Measurements from ENCODE around the gene CCDC85A.

Gene CCDC85A

DNA sequence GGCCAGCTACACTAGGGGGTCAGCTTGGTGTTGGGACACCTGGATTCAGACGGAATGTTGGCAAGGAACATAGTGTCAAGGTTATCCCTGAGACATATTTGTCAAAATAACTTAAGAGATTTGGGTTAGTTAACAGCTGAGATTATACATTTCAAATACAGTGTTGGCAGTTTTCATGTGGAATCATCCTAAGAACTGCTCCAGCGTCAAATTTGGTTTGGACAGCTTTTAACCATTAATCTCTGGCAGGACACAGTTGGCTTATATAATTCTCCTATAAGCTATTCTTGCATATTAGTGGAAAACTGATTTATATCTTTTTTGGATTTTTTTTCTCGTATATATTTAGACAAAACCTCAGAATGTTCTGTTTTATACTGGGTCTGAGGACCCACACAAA, 132.2 kb downstream of the CCDC85A start:
- Histone ChIP-seq H3K9ac (ENCODE audit: insufficient read length, low read depth) (no peak overlapping the region), H3K27me3 (ENCODE audit: insufficient read depth, insufficient read length) (no peaks in the 10 kb centered on the region), H3K4me1 (ENCODE audit: insufficient read depth, insufficient read length) (no peaks in the 10 kb centered on the region), H3K36me3 (ENCODE audit: insufficient read depth, insufficient read length, low read length) (no peaks in the 10 kb centered on the region), H3K4me3 (ENCODE audit: insufficient read length, low read depth) (no peak overlapping the region), H3K9me3 (ENCODE audit: insufficient read depth, low read length) (no peaks in the 10 kb centered on the region)
- DNase-seq (ENCODE audit: low read depth, low spot score) = no peak
- TF ChIP-seq ZNF274 (IDR thresholded peaks at IDR 0.05; ENCODE audit: low read depth, low read length) (no peak), SUZ12 (IDR thresholded peaks at IDR 0.05; ENCODE audit: extremely low read depth, insufficient read depth, insufficient read length) (no peak), YY1 (IDR thresholded peaks at IDR 0.05; ENCODE audit: insufficient read depth, insufficient read length) (no peak)

- Histone ChIP-seq H3K36me3 (ENCODE audit: insufficient read depth, insufficient read length, low read length) (no peaks in the 10 kb centered on the region), H3K27me3 (ENCODE audit: insufficient read depth, insufficient read length) (no peaks in the 10 kb centered on the region), H3K9ac (ENCODE audit: insufficient read length, low read depth) (no peak overlapping the region), H3K4me1 (ENCODE audit: insufficient read depth, insufficient read length) (no peaks in the 10 kb centered on the region), H3K4me3 (ENCODE audit: insufficient read length, low read depth) (no peak overlapping the region), H3K9me3 (ENCODE audit: insufficient read depth, low read length) (no peaks in the 10 kb centered on the region)
- TF ChIP-seq YY1 (IDR thresholded peaks at IDR 0.05; ENCODE audit: insufficient read depth, insufficient read length) (no peak), ZNF274 (IDR thresholded peaks at IDR 0.05; ENCODE audit: low read depth, low read length) (no peak), SUZ12 (IDR thresholded peaks at IDR 0.05; ENCODE audit: extremely low read depth, insufficient read depth, insufficient read length) (no peak)
- DNase-seq (ENCODE audit: low read depth, low spot score) = no peak
These were observed 134.4 kb downstream of the CCDC85A start for GRCh38 chr2:56318147-56318546.

DNA sequence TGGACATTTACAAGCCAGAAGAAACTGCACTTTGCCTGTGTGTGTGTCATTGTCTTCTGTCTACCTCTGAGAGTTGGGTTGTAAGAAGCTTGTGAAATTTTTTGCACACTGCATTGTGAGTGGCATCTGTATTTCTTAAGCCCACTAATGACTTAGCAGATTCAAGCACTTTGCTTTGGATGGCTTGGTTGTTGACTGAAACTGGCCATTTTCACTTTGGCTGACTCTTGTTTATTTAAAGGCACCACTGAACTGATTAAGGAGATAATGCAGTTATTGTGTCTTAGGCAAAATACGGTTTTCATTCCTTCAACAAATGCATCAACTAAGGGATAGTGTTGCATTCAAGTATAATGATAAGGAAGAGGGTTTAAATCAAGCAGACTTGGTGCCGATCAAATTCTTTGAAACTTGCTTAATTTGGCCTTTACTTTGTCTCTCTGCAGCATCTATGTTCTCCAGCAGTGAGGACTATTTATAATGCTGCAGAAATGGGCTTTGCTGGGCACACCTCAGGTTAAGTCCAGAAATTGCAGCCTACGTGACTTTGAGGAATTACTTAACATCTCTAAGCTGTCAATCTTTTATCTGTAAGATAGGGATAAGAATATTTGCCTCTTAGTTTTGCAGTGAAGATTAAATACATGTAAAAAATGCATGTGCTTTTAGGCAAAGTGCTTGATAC, 142.0 kb downstream of the CCDC85A start:
- DNase-seq (ENCODE audit: low read depth, low spot score) = no peak
- no peaks in the 10 kb centered on the region for H3K27me3 ChIP-seq (ENCODE audit: insufficient read depth, insufficient read length)
- H3K4me3 ChIP-seq (ENCODE audit: insufficient read length, low read depth) = no peak overlapping the region
- H3K9me3 ChIP-seq (ENCODE audit: insufficient read depth, low read length) = no peaks in the 10 kb centered on the region
- TF ChIP-seq YY1 (IDR thresholded peaks at IDR 0.05; ENCODE audit: insufficient read depth, insufficient read length) (no peak), ZNF274 (IDR thresholded peaks at IDR 0.05; ENCODE audit: low read depth, low read length) (no peak), SUZ12 (IDR thresholded peaks at IDR 0.05; ENCODE audit: extremely low read depth, insufficient read depth, insufficient read length) (no peak)
- H3K9ac ChIP-seq (ENCODE audit: insufficient read length, low read depth) = no peak overlapping the region
- no peaks in the 10 kb centered on the region for H3K36me3 ChIP-seq (ENCODE audit: insufficient read depth, insufficient read length, low read length)
- no peaks in the 10 kb centered on the region for H3K4me1 ChIP-seq (ENCODE audit: insufficient read depth, insufficient read length)

DNA sequence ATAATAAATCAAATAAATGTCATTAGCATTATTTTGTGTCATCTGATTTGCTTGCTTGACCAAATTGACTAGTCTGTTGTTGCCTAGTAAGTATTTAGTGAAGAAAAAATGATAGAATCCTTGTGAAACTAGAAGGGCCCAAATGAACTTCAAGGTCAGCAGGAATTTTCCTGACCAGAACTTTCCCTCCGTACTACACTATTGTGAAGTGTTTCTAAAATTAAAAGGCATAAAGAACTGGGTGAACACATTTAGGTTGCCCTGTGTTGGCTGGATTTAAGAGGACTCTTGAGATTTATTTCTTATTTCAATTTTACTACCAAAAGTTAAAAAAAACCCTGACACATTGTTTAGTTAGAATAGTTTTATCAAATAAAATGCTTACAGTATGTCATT, 142.6 kb downstream of the CCDC85A start:
- Histone ChIP-seq H3K27me3 (ENCODE audit: insufficient read depth, insufficient read length) (no peaks in the 10 kb centered on the region), H3K9ac (ENCODE audit: insufficient read length, low read depth) (no peak overlapping the region), H3K9me3 (ENCODE audit: insufficient read depth, low read length) (no peaks in the 10 kb centered on the region), H3K36me3 (ENCODE audit: insufficient read depth, insufficient read length, low read length) (no peaks in the 10 kb centered on the region), H3K4me3 (ENCODE audit: insufficient read length, low read depth) (no peak overlapping the region), H3K4me1 (ENCODE audit: insufficient read depth, insufficient read length) (no peaks in the 10 kb centered on the region)
- DNase-seq (ENCODE audit: low read depth, low spot score) = no peak
- TF ChIP-seq ZNF274 (IDR thresholded peaks at IDR 0.05; ENCODE audit: low read depth, low read length) (no peak), YY1 (IDR thresholded peaks at IDR 0.05; ENCODE audit: insufficient read depth, insufficient read length) (no peak), SUZ12 (IDR thresholded peaks at IDR 0.05; ENCODE audit: extremely low read depth, insufficient read depth, insufficient read length) (no peak)

GRCh38 chr2:56331810-56332209, 148.0 kb downstream of the CCDC85A start:
- H3K4me3 ChIP-seq (ENCODE audit: insufficient read length, low read depth) = no peak overlapping the region
- no peaks in the 10 kb centered on the region for H3K4me1 ChIP-seq (ENCODE audit: insufficient read depth, insufficient read length)
- no peaks in the 10 kb centered on the region for H3K27me3 ChIP-seq (ENCODE audit: insufficient read depth, insufficient read length)
- no peaks in the 10 kb centered on the region for H3K36me3 ChIP-seq (ENCODE audit: insufficient read depth, insufficient read length, low read length)
- TF ChIP-seq ZNF274 (IDR thresholded peaks at IDR 0.05; ENCODE audit: low read depth, low read length) (no peak), YY1 (IDR thresholded peaks at IDR 0.05; ENCODE audit: insufficient read depth, insufficient read length) (no peak), SUZ12 (IDR thresholded peaks at IDR 0.05; ENCODE audit: extremely low read depth, insufficient read depth, insufficient read length) (no peak)
- H3K9ac ChIP-seq (ENCODE audit: insufficient read length, low read depth) = no peak overlapping the region
- no peak for DNase-seq (ENCODE audit: low read depth, low spot score)
- H3K9me3 ChIP-seq (ENCODE audit: insufficient read depth, low read length) = no peaks in the 10 kb centered on the region

GRCh38 chr2:56333812-56334485, 150.2 kb downstream of the CCDC85A start:
- Histone ChIP-seq H3K36me3 (ENCODE audit: insufficient read depth, insufficient read length, low read length) (no peaks in the 10 kb centered on the region), H3K9ac (ENCODE audit: insufficient read length, low read depth) (no peak overlapping the region), H3K9me3 (ENCODE audit: insufficient read depth, low read length) (no peaks in the 10 kb centered on the region), H3K4me3 (ENCODE audit: insufficient read length, low read depth) (no peak overlapping the region), H3K4me1 (ENCODE audit: insufficient read depth, insufficient read length) (no peaks in the 10 kb centered on the region), H3K27me3 (ENCODE audit: insufficient read depth, insufficient read length) (no peaks in the 10 kb centered on the region)
- peak; percentile 55 for DNase-seq (ENCODE audit: low read depth, low spot score)
- no peak for TF ChIP-seq YY1 (IDR thresholded peaks at IDR 0.05; ENCODE audit: insufficient read depth, insufficient read length)
- TF ChIP-seq ZNF274 (IDR thresholded peaks at IDR 0.05; ENCODE audit: low read depth, low read length) = no peak
- no peak for TF ChIP-seq SUZ12 (IDR thresholded peaks at IDR 0.05; ENCODE audit: extremely low read depth, insufficient read depth, insufficient read length)

DNA sequence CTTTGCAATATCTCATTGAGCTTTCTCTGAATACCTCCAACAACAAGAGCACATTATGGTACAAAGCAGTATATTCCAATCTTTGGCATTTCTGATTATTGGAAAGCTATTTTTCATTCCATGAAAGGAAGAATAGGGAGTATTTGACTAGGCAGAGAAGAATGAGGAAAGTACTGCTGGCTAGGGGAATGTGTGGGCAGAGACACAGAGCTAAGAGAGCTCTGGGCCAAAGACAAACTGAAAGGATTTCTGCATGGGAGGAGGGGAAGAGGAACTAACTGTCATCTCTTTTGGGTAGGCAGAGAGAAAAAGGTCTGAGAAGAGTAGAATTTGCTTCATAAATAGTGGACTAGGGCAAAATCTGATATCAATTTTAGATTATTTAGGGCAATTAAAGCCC, 150.8 kb downstream of the CCDC85A start:
- H3K9me3 ChIP-seq (ENCODE audit: insufficient read depth, low read length) = no peaks in the 10 kb centered on the region
- no peak overlapping the region for H3K4me3 ChIP-seq (ENCODE audit: insufficient read length, low read depth)
- TF ChIP-seq YY1 (IDR thresholded peaks at IDR 0.05; ENCODE audit: insufficient read depth, insufficient read length) = no peak
- TF ChIP-seq SUZ12 (IDR thresholded peaks at IDR 0.05; ENCODE audit: extremely low read depth, insufficient read depth, insufficient read length) = no peak
- TF ChIP-seq ZNF274 (IDR thresholded peaks at IDR 0.05; ENCODE audit: low read depth, low read length) = no peak
- H3K4me1 ChIP-seq (ENCODE audit: insufficient read depth, insufficient read length) = no peaks in the 10 kb centered on the region
- H3K9ac ChIP-seq (ENCODE audit: insufficient read length, low read depth) = no peak overlapping the region
- H3K27me3 ChIP-seq (ENCODE audit: insufficient read depth, insufficient read length) = no peaks in the 10 kb centered on the region
- no peaks in the 10 kb centered on the region for H3K36me3 ChIP-seq (ENCODE audit: insufficient read depth, insufficient read length, low read length)
- DNase-seq (ENCODE audit: low read depth, low spot score) = no peak

All from NT2/D1 (cell line).